HEK293 (cell line): Measurements from ENCODE around the gene PTX4.

Source experiments
- KLF7 ChIP-seq: fragments of 450-650 bp; formaldehyde crosslinking; IDR thresholded peaks from 2 replicates; pipeline ENCODE4 v1.5.1; 2016; ENCODE audit warnings: missing biosample characterization, missing genetic modification characterization, borderline replicate concordance
- MEIS1 ChIP-seq: sonication (generic); formaldehyde crosslinking; IDR thresholded peaks from 2 replicates; pipeline ENCODE4 v1.8.1; 2022; ENCODE audit warnings: missing genetic modification reagents, mild to moderate bottlenecking, borderline replicate concordance
- MZF1 ChIP-seq: fragments of 450-650 bp; formaldehyde crosslinking; IDR thresholded peaks from 2 replicates; pipeline ENCODE4 v1.5.1; 2017; ENCODE audit warnings: missing biosample characterization, missing genetic modification characterization, borderline replicate concordance
- SCRT2 ChIP-seq: fragments of 450-650 bp; formaldehyde crosslinking; IDR thresholded peaks from 2 replicates; pipeline ENCODE4 v1.5.1; 2016; ENCODE audit warnings: missing biosample characterization, missing genetic modification characterization
- ZFHX2 ChIP-seq: fragments of 450-650 bp; formaldehyde crosslinking; conservative IDR thresholded peaks from 2 replicates; pipeline ENCODE4 v1.5.1; 2016; ENCODE audit warnings: missing biosample characterization, missing genetic modification characterization
- ZNF292 ChIP-seq: fragments of 450-650 bp; formaldehyde crosslinking; IDR thresholded peaks from 2 replicates; pipeline ENCODE4 v1.5.1; 2016; ENCODE audit warnings: low read depth, missing biosample characterization, missing genetic modification characterization, borderline replicate concordance
- ZNF707 ChIP-seq: fragments of 450-650 bp; formaldehyde crosslinking; IDR thresholded peaks from 2 replicates; pipeline ENCODE4 v1.5.1; 2016; ENCODE audit warnings: missing biosample characterization, missing genetic modification characterization
- ZXDB ChIP-seq: fragments of 450-650 bp; formaldehyde crosslinking; IDR thresholded peaks from 2 replicates; pipeline ENCODE4 v1.5.1; 2016; ENCODE audit warnings: missing biosample characterization, missing genetic modification characterization
- TF ChIP-seq, protein P1 (sequence below): fragments of 450-650 bp; formaldehyde crosslinking; IDR thresholded peaks from 2 replicates; pipeline ENCODE4 v1.5.1; 2016; ENCODE audit warnings: missing biosample characterization, missing genetic modification characterization
- TF ChIP-seq, protein P2 (sequence below): fragments of 450-650 bp; formaldehyde crosslinking; IDR thresholded peaks from 2 replicates; pipeline ENCODE4 v1.5.1; 2016; ENCODE audit warnings: missing biosample characterization, missing genetic modification characterization
- TF ChIP-seq, protein P3 (sequence below): fragments of 450-650 bp; formaldehyde crosslinking; optimal IDR thresholded peaks from 2 replicates; pipeline ENCODE3; 2016; ENCODE audit warnings: missing biosample characterization, mild to moderate bottlenecking, missing genetic modification characterization

DNA sequence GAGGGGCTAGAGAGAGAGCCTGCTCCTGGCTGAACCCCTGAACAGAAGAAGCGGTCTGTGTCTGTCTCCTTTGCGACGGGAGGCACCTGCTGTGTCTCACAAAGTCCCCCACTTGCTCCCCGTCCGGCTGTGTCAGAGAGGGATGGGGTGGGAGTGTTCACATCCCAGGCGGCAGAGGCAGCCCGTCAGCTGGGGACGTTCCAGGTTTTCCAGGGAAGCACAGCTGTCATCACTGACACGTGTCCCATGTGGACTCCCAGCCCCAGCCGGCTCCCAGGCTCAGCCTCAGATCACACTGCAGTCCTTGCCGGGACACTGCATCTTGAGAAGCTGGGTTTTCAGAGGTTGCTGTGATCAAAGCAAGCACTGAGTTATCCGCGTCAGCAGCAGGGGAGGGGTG is 6.0 kb upstream of the PTX4 start:
- TF ChIP-seq MZF1 (tag by site-specific recombination) (no peak), MEIS1 (no peak), ZFHX2 (tag by site-specific recombination) (no peak), ZNF292 (tag by site-specific recombination) (no peak), ZNF707 (tag by site-specific recombination) (no peak), KLF7 (no peak), SCRT2 (tag by site-specific recombination) (no peak), ZXDB (no peak)
- TF ChIP-seq, protein P1, sequence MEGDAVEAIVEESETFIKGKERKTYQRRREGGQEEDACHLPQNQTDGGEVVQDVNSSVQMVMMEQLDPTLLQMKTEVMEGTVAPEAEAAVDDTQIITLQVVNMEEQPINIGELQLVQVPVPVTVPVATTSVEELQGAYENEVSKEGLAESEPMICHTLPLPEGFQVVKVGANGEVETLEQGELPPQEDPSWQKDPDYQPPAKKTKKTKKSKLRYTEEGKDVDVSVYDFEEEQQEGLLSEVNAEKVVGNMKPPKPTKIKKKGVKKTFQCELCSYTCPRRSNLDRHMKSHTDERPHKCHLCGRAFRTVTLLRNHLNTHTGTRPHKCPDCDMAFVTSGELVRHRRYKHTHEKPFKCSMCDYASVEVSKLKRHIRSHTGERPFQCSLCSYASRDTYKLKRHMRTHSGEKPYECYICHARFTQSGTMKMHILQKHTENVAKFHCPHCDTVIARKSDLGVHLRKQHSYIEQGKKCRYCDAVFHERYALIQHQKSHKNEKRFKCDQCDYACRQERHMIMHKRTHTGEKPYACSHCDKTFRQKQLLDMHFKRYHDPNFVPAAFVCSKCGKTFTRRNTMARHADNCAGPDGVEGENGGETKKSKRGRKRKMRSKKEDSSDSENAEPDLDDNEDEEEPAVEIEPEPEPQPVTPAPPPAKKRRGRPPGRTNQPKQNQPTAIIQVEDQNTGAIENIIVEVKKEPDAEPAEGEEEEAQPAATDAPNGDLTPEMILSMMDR = no peak
- TF ChIP-seq, protein P2, sequence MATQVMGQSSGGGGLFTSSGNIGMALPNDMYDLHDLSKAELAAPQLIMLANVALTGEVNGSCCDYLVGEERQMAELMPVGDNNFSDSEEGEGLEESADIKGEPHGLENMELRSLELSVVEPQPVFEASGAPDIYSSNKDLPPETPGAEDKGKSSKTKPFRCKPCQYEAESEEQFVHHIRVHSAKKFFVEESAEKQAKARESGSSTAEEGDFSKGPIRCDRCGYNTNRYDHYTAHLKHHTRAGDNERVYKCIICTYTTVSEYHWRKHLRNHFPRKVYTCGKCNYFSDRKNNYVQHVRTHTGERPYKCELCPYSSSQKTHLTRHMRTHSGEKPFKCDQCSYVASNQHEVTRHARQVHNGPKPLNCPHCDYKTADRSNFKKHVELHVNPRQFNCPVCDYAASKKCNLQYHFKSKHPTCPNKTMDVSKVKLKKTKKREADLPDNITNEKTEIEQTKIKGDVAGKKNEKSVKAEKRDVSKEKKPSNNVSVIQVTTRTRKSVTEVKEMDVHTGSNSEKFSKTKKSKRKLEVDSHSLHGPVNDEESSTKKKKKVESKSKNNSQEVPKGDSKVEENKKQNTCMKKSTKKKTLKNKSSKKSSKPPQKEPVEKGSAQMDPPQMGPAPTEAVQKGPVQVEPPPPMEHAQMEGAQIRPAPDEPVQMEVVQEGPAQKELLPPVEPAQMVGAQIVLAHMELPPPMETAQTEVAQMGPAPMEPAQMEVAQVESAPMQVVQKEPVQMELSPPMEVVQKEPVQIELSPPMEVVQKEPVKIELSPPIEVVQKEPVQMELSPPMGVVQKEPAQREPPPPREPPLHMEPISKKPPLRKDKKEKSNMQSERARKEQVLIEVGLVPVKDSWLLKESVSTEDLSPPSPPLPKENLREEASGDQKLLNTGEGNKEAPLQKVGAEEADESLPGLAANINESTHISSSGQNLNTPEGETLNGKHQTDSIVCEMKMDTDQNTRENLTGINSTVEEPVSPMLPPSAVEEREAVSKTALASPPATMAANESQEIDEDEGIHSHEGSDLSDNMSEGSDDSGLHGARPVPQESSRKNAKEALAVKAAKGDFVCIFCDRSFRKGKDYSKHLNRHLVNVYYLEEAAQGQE (tag by site-specific recombination) = no peak
- TF ChIP-seq, protein P3, sequence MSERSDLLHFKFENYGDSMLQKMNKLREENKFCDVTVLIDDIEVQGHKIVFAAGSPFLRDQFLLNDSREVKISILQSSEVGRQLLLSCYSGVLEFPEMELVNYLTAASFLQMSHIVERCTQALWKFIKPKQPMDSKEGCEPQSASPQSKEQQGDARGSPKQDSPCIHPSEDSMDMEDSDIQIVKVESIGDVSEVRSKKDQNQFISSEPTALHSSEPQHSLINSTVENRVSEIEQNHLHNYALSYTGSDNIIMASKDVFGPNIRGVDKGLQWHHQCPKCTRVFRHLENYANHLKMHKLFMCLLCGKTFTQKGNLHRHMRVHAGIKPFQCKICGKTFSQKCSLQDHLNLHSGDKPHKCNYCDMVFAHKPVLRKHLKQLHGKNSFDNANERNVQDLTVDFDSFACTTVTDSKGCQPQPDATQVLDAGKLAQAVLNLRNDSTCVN (tag by site-specific recombination) = no peak
